Measurements from ENCODE around the gene TTC29.

Gene TTC29

DNA sequence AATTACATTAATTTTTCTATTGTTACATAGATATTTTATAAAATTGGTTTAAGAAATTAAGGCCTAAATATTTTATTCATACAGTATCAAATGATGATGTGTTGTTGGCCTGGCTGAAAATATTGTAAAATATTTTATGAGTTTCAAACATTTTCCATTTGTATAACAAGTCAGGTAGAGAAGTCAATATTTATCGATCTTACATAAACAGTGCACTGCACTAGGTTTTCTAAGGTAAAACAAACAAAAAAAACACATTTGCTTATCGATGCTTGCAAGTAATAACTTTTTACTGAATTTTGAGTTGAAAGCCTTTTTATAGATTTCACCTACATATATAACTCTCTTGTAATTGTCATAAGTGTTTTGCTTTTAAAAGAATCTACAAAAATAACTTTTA is 7.2 kb upstream of the TTC29 start:
- Histone ChIP-seq H3K9me3 (ENCODE audit: control insufficient read depth, insufficient read depth, low read depth, low read length) (no peaks in the 10 kb centered on the region), H3K4me1 (ENCODE audit: control insufficient read depth, insufficient read depth, low read length) (no peaks in the 10 kb centered on the region), H3K36me3 (ENCODE audit: control insufficient read depth in 2 of 2, insufficient read depth in 1 of 2, low read length in 2 of 2) (no peaks in the 10 kb centered on the region), H3K4me3 (ENCODE audit: low read depth, low read length) (no peak overlapping the region), H3K27ac (ENCODE audit: extremely low read depth, low read depth, low read length) (no peak overlapping the region)
- POLR2A ChIA-PET = no interaction called here
- CTCF ChIA-PET = no interaction called here
- TF ChIP-seq, protein P1, sequence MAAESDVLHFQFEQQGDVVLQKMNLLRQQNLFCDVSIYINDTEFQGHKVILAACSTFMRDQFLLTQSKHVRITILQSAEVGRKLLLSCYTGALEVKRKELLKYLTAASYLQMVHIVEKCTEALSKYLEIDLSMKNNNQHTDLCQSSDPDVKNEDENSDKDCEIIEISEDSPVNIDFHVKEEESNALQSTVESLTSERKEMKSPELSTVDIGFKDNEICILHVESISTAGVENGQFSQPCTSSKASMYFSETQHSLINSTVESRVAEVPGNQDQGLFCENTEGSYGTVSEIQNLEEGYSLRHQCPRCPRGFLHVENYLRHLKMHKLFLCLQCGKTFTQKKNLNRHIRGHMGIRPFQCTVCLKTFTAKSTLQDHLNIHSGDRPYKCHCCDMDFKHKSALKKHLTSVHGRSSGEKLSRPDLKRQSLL (tag by site-specific recombination; IDR thresholded peaks at IDR 0.05) = no peak
- TF ChIP-seq ZNF221 (tag by site-specific recombination; IDR thresholded peaks at IDR 0.05; ENCODE audit: borderline replicate concordance) (no peak), SETDB1 (IDR thresholded peaks at IDR 0.05; ENCODE audit: insufficient read length, low read length) (no peak), HIC1 (tag by site-specific recombination; IDR thresholded peaks at IDR 0.05) (no peak), AEBP2 (tag by site-specific recombination; IDR thresholded peaks at IDR 0.05; ENCODE audit: borderline replicate concordance) (no peak), ZNF394 (tag by site-specific recombination; IDR thresholded peaks at IDR 0.05; ENCODE audit: borderline replicate concordance) (no peak), BCL11B (tag by site-specific recombination; IDR thresholded peaks at IDR 0.05; ENCODE audit: low read depth) (no peak), ZNF18 (tag by site-specific recombination; IDR thresholded peaks at IDR 0.05) (no peak), ZSCAN16 (tag by site-specific recombination; IDR thresholded peaks at IDR 0.05) (no peak), ZNF324 (tag by site-specific recombination; IDR thresholded peaks at IDR 0.05) (no peak), KLF1 (tag by site-specific recombination; IDR thresholded peaks at IDR 0.05) (no peak), ZNF433 (tag by site-specific recombination; IDR thresholded peaks at IDR 0.05; ENCODE audit: low read depth) (no peak), ZNF157 (tag by site-specific recombination; IDR thresholded peaks at IDR 0.05) (no peak), ZNF10 (tag by site-specific recombination; IDR thresholded peaks at IDR 0.05) (no peak), ZFHX2 (tag by site-specific recombination; conservative IDR thresholded peaks at IDR 0.05) (no peak), OVOL3 (tag by site-specific recombination; IDR thresholded peaks at IDR 0.05) (no peak)
- TF ChIP-seq, protein P2, sequence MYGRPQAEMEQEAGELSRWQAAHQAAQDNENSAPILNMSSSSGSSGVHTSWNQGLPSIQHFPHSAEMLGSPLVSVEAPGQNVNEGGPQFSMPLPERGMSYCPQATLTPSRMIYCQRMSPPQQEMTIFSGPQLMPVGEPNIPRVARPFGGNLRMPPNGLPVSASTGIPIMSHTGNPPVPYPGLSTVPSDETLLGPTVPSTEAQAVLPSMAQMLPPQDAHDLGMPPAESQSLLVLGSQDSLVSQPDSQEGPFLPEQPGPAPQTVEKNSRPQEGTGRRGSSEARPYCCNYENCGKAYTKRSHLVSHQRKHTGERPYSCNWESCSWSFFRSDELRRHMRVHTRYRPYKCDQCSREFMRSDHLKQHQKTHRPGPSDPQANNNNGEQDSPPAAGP (tag by site-specific recombination; IDR thresholded peaks at IDR 0.05) = no peak
- TF ChIP-seq, protein P3, sequence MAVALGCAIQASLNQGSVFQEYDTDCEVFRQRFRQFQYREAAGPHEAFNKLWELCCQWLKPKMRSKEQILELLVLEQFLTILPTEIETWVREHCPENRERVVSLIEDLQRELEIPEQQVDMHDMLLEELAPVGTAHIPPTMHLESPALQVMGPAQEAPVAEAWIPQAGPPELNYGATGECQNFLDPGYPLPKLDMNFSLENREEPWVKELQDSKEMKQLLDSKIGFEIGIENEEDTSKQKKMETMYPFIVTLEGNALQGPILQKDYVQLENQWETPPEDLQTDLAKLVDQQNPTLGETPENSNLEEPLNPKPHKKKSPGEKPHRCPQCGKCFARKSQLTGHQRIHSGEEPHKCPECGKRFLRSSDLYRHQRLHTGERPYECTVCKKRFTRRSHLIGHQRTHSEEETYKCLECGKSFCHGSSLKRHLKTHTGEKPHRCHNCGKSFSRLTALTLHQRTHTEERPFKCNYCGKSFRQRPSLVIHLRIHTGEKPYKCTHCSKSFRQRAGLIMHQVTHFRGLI (tag by site-specific recombination; IDR thresholded peaks at IDR 0.05) = no peak

All from HEK293 (cell line).